Islet precursor cell (in vitro differentiated cells): ENCODE results near the gene PMAIP1.
"Not testable (repeated sequence)": the region's sequence is repeated elsewhere in the genome, so short reads cannot be mapped to it uniquely, and the experiment has no call there.

Experiments
- DNase-seq: peaks from one replicate; pipeline ENCODE4 v3.0.0-alpha.2; 2018

PMAIP1 gene

GRCh38 chr18:59899298-59900221 lies at the start of gene PMAIP1:
Gene PMAIP1, plus strand, starts transcription at chr18:59899996. Its CDS starts 182 bp downstream, at chr18:59900178.
- DNase-seq = peak; percentile 97

- no peak for DNase-seq
Observed at GRCh38 chr18:59851784-59852399, 47.9 kb upstream of the PMAIP1 start.

GRCh38 chr18:59852548-59852947 lies 47.2 kb upstream of the PMAIP1 start:
- no peak for DNase-seq

GRCh38 chr18:59853380-59853779 lies 46.4 kb upstream of the PMAIP1 start:
- DNase-seq = no peak

GRCh38 chr18:59853988-59854387 lies 45.8 kb upstream of the PMAIP1 start:
- DNase-seq = not testable (repeated sequence)

- no peak for DNase-seq
Observed at GRCh38 chr18:59861009-59861408, 38.8 kb upstream of the PMAIP1 start.

GRCh38 chr18:59861963-59862819 lies 37.6 kb upstream of the PMAIP1 start:
- DNase-seq = peak; percentile 75

GRCh38 chr18:59865241-59865986 lies 34.4 kb upstream of the PMAIP1 start:
- no peak for DNase-seq

- DNase-seq = no peak
Observed at GRCh38 chr18:59866551-59867269, 33.1 kb upstream of the PMAIP1 start.

GRCh38 chr18:59867337-59868104 lies 32.3 kb upstream of the PMAIP1 start:
- DNase-seq = no peak

- DNase-seq = no peak
Observed at GRCh38 chr18:59870623-59871130, 29.1 kb upstream of the PMAIP1 start.

- DNase-seq = peak; percentile 71
Observed at GRCh38 chr18:59871711-59872362, 28.0 kb upstream of the PMAIP1 start.

- no peak for DNase-seq
Observed at GRCh38 chr18:59873641-59874040, 26.2 kb upstream of the PMAIP1 start.

- DNase-seq = no peak
Observed at GRCh38 chr18:59874166-59874565, 25.6 kb upstream of the PMAIP1 start.

GRCh38 chr18:59876310-59876626 lies 23.5 kb upstream of the PMAIP1 start:
- DNase-seq = no peak

GRCh38 chr18:59877361-59877760 lies 22.4 kb upstream of the PMAIP1 start:
- DNase-seq = no peak

GRCh38 chr18:59878644-59879043 lies 21.2 kb upstream of the PMAIP1 start:
- DNase-seq = no peak

GRCh38 chr18:59881728-59882656 lies 17.8 kb upstream of the PMAIP1 start:
- DNase-seq = no peak

GRCh38 chr18:59884351-59884750 lies 15.4 kb upstream of the PMAIP1 start:
- DNase-seq = no peak
